22Rv1 (cell line): ENCODE data around the gene ABTB2.

Source experiments
- ZFX ChIP-seq: fragments of 450-650 bp; IDR thresholded peaks from 2 replicates; pipeline ENCODE4 v1.6.1; 2017; ENCODE audit warnings: antibody characterized with exemption, borderline replicate concordance
- TF ChIP-seq, protein P1 (sequence below): fragments of 450-650 bp; IDR thresholded peaks from 2 replicates; pipeline ENCODE4 v1.5.1; 2017; ENCODE audit warnings: mild to moderate bottlenecking

DNA sequence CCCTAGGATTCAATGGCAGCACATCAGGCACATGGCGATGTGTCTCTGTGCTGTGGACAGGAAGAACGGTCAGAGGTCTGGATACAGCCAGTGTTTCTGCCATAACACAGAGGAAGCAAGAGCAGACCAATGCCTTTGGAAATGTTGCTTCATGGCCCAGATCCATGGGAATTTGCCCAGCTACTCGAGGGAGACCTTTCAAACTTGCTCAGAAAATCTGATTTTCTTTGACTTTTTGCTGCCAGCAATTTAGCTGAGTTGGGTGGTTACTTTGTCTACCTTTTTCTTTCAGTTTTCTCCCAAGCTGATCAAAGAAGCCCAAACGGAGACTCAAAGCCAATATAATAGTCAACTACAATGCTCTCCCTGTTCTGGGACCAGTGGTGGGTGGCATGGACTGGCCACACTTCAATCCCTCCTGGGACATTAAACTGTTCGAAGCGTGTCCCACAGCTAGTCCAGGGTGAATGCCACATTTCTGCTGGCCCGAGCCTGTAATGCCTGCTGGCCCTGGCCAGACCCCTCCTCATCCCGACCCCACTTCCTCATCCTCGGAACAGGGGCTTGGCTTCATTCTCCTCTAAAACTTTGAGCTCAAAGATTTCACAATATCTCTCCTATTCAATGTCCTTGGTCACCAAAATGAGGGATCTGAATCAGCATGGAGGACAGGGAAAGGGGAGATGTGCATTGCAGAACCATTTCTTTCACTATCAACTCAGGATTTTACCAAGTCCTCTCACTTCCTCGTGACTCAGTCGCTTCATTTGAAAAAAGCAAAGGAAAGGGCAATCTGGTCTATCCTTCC is 93.3 kb downstream of the ABTB2 start:
- TF ChIP-seq, protein P1, sequence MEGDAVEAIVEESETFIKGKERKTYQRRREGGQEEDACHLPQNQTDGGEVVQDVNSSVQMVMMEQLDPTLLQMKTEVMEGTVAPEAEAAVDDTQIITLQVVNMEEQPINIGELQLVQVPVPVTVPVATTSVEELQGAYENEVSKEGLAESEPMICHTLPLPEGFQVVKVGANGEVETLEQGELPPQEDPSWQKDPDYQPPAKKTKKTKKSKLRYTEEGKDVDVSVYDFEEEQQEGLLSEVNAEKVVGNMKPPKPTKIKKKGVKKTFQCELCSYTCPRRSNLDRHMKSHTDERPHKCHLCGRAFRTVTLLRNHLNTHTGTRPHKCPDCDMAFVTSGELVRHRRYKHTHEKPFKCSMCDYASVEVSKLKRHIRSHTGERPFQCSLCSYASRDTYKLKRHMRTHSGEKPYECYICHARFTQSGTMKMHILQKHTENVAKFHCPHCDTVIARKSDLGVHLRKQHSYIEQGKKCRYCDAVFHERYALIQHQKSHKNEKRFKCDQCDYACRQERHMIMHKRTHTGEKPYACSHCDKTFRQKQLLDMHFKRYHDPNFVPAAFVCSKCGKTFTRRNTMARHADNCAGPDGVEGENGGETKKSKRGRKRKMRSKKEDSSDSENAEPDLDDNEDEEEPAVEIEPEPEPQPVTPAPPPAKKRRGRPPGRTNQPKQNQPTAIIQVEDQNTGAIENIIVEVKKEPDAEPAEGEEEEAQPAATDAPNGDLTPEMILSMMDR: no peak
- no peak for TF ChIP-seq ZFX
